HG03025 (cell line): ENCODE data around the gene SGK1.
"Not testable (repeated sequence)": the region's sequence is repeated elsewhere in the genome, so short reads cannot be mapped to it uniquely, and the experiment has no call there.

Experiments
- ATAC-seq: cut with Tn5 transposase; IDR thresholded peaks from one replicate; pipeline ENCODE4 v1.9.1; 2021; ENCODE audit warnings: mild to moderate bottlenecking, moderate library complexity; ENCODE audit not compliant: unreplicated experiment, low FRiP score

The SGK1 gene

GRCh38 chr6:134257516-134257915, 60.4 kb downstream of the SGK1 start:
- no peak for ATAC-seq

GRCh38 chr6:134256862-134257261, 61.0 kb downstream of the SGK1 start:
- ATAC-seq, result no peak

GRCh38 chr6:134255280-134255679, 62.6 kb downstream of the SGK1 start:
- not testable (repeated sequence) for ATAC-seq

- no peak for ATAC-seq
Observed at GRCh38 chr6:134254118-134254517, 63.8 kb downstream of the SGK1 start.

GRCh38 chr6:134253681-134254080, 64.2 kb downstream of the SGK1 start:
- no peak for ATAC-seq

GRCh38 chr6:134251320-134251719, 66.6 kb downstream of the SGK1 start:
- ATAC-seq, result no peak

- ATAC-seq, result no peak
Observed at GRCh38 chr6:134250776-134251175, 67.1 kb downstream of the SGK1 start.

- no peak for ATAC-seq
Observed at GRCh38 chr6:134249759-134250602, 67.9 kb downstream of the SGK1 start.

GRCh38 chr6:134249239-134249758, 68.6 kb downstream of the SGK1 start:
- no peak for ATAC-seq

GRCh38 chr6:134247844-134248580, 69.9 kb downstream of the SGK1 start:
- no peak for ATAC-seq

- ATAC-seq, result peak; percentile 96
Observed at GRCh38 chr6:134247231-134247833, 70.6 kb downstream of the SGK1 start.

GRCh38 chr6:134245706-134246105, 72.2 kb downstream of the SGK1 start:
- ATAC-seq, result no peak

- no peak for ATAC-seq
Observed at GRCh38 chr6:134245041-134245440, 72.9 kb downstream of the SGK1 start.

- ATAC-seq, result no peak
Observed at GRCh38 chr6:134240665-134241431, 77.1 kb downstream of the SGK1 start.

- no peak for ATAC-seq
Observed at GRCh38 chr6:134238960-134239795, 78.7 kb downstream of the SGK1 start.

- no peak for ATAC-seq
Observed at GRCh38 chr6:134238006-134238405, 79.9 kb downstream of the SGK1 start.

GRCh38 chr6:134235937-134236751, 81.8 kb downstream of the SGK1 start:
- peak; percentile 95 for ATAC-seq

GRCh38 chr6:134235334-134235733, 82.6 kb downstream of the SGK1 start:
- ATAC-seq, result not testable (repeated sequence)
